GM18951 (cell line): ENCODE data around the gene PIAS4.

ENCODE experiments used
- POLR2A ChIP-seq: IDR thresholded peaks from 4 replicates; pipeline ENCODE4 v1.6.1; 2011; ENCODE audit warnings: mild to moderate bottlenecking; ENCODE audit not compliant: insufficient read length, insufficient read depth; ENCODE audit errors: extremely low read depth
- in situ Hi-C: fragments of 300-500 bp; cut with MboI; formaldehyde crosslinking; loops from one replicate; pipeline ENCODE4 v1.12.0; 2022; ENCODE audit warnings: low sequenced_read_pairs, mixed read lengths, inconsistent platforms; ENCODE audit not compliant: unreplicated experiment

The PIAS4 gene

DNA sequence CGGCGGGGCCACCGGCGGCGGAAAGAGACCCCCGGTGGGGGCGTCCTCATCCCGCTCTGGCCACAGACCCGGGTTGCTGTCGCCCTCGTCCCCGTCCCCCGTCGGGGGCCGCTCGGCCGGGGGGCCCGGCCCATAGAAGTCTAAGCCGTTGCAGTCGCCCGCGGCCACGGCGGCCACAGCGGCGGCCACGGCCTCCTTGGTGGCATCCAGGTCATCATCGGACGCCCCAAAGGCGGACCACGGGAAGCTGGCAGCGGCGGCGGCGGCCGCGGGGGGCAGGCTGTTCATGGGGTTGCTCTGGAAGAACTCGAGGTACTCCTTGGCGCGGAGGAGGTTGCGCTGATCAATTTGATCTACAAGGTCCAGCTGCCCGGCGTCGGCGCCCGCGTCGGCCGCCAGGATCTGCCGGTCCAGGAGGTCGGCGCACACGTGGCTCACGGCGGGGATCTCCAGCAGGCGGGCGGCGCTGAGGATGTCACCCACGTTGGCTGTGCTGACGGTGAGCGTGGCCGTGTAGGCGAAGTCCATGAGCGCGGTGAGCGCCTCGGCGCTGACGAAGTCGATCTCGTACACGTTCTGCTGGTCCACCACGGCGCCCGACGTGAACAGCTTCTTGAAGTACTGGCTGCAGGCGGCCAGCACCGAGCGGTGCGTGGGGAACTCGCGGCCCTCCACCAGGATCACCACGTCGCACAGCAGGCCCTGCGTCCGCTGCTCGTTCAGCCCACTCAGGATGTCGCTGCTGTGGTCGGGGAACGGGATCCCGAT, 47.1 kb downstream of the PIAS4 start:
- in situ Hi-C loops, result no loop called here
- TF ChIP-seq POLR2A, result no peak

DNA sequence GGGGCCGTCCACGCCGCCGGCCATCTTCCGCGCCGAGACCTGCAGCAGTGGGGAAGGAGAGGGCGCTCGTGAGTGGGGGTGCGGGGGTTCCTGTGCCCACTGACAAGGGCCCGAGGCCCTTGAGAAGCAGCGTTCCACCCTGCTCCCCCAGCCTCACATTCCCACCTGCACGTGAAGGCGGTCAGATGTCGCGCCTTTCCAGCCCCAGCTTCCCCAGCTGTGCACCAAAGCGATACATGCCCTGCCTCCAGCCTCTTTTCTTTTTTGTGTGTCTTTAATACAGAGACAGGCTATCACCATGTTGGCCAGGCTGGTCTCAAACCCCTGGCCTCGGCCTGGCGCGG, 47.6 kb downstream of the PIAS4 start:
- in situ Hi-C loops, result no loop called here
- TF ChIP-seq POLR2A, result no peak

DNA sequence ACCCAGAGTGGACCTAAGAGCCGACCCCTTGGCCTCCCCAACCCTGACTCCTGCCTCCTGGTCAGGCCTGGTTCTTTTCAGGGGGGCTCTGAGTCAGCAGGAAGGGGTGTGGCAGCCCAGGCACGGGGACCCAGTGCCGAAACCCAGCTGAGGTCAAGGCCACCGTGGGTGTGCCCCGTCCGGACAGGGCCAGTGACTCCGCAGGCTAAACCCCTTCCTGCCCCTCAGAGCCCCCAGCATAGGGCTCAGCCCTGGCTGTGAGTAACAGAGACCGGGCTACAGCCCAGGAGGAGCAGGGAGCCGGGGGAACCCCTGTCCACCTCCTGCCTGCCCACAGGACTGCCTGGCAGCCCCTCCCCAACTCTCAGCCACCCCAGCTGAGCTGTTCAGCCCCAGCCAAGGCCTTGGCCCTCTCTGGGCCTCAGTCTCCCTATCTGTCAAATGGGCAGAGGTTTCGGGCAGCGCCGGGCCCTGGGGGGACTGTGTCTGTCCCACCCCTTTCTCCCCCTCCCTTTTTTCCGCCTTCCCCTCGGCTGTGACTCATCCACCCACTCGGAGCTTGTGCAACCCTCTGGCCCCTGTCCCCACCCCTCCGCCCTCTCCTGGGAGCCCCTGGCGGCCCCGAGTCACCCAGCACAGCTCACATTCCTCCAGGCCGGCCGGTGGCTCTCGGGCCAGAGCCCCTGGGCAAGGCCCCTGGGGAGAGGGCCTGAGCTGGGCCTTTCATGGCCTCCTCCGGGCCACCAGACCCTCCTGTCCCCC, 50.6 kb downstream of the PIAS4 start:
- no peak for TF ChIP-seq POLR2A
- in situ Hi-C loops, result no loop called here

DNA sequence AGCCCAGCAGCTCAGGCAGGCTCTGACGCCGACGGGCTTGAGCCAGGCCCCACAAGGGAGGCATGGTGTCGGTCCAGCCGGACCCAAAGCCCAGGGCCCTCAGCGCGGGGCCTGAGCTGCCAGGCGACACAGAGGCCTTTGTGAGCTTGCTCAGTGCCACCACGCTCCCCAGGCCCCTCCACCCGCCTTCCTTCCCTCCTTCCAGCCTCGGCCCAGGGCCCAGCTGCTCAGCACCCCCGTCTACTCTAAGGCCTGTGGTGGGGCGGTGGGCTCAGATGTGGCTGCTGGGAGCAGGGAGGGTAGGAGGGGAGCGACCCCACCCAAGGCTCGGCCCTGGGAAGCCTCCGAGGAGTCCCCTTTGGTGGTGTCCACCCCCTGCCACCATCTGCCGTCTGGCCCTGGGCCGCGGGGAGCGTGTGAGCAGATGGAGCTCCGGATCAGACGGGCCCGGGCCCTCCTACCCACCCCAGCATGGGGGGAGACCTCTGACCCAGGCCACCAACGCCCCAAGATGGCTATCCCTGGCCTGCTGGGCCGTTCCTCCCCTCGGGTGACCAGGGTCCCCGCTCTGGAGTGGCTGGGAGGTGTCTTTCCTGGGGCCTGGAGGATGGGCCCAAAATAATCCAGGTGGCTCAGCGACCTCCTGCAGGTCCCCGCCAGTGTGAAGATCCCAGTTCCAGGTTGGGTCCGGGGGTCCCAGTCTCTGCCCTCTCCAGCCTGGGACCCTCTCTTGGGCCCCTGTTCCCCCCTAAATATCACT, 51.3 kb downstream of the PIAS4 start:
- in situ Hi-C loops, result no loop called here
- TF ChIP-seq POLR2A, result no peak

DNA sequence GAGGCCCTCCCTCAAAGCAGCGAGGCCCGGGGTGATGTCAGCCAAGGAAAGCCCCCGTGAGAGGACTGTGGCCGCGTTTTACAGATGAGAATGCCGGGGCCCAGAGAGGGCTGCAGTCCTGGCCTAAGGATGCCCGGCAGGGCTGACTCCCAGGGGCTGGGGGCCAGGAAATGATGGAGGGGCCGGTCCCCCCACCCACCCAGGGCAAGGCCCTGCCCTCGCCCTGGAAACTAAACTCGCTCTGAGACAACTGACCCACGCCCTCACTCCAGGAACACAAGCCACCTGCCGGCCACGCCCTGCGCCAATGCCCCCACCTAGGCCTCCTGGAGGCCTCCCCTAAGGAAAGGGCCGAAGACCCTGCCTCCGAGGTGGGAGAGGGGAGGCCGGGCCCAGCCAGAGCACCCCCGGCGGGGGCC, 51.9 kb downstream of the PIAS4 start:
- in situ Hi-C loops, result no loop called here
- no peak for TF ChIP-seq POLR2A

DNA sequence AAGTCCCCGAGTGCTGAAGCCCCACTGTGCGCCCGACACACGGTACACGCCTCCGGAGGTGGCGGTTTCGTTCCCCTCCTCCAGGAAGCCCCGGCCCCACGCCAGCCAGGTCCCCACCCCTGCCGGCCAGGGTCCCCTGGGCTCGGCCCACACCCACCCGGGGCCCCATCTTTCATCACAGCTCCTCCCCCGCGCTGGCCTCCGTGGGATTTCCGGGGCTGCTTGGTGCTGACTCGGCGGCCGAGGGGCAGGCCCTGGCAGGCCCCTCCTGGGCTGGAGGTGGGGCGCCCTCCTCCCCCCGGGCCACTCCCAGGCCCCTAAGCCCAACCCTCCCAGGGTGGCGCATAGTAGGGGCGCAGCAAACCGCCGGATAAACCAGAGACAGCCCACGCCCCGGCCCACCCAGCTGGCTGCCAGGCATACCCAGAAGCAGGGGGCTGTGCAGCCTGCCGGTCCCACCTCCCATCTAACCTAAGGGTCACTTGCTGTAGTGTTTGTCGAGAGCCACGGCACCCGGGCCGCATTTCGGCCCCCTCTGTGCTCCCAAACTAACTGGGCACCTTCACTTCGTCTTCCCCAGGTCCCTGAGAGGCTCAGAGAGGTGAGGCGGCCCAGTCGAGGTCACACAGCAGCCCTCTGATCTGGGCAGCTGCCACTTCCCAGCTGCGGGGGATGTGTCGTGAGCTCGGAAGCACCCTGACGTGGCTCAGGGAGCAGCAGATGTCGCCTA, 52.5 kb downstream of the PIAS4 start:
- in situ Hi-C loops, result no loop called here
- no peak for TF ChIP-seq POLR2A

GRCh38 chr19:4060621-4061177, 53.2 kb downstream of the PIAS4 start:
- no peak for TF ChIP-seq POLR2A
- in situ Hi-C loops, result no loop called here

GRCh38 chr19:4061178-4061682, 53.7 kb downstream of the PIAS4 start:
- no peak for TF ChIP-seq POLR2A
- in situ Hi-C loops, result no loop called here

- no peak for TF ChIP-seq POLR2A
- in situ Hi-C loops, result no loop called here
Observed at GRCh38 chr19:4061683-4062418, 54.3 kb downstream of the PIAS4 start.

DNA sequence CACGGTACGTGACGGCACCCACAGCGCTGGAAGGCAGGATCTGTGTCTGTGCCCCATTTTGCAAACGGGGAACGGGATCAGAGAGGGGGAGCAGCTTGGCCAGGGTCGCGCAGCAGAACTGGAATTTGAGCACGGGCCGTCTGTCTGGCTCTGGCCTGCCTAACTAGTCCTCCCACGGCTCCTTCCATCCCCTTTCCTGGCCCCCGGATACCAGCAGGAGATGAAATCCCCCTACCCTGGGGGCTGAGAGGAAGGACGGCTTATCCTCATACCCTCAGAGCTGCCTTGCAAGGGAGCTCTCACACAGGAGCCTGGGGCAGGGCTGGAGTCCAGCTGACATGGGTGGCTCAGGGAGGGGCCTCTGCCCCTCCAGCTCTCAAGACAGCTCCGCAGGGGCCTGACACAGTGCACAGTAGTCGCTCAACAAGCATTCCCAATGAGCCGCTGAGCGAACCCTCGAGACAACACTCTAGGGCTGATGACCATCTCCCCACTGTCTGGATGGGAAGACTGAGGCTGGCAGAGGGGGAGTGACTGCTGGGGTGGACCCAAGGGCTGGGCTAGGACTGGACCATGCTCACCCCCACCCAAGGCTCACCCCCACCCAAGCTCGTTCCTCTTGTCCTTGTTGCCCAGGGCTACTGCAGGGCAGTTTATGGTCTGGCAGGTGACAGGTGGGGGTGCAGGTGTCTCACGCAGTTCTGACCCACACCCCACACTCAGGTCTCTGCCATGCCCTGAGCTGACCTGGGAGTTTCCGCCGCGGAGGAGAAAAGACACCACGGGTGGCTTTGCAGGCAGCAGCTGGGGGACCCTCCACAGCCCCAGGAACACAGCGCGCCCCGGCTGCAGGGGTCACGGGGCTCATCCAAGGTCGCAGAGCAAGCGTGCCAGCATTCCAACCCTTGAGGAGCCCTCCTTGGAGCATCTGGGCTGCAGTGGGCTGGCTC, 55.2 kb downstream of the PIAS4 start:
- in situ Hi-C loops, result no loop called here
- no peak for TF ChIP-seq POLR2A
